ENCODE data around the gene NCOA7. TPM values are rescaled to one million over a fixed set of nuclear protein-coding genes. Genes with fewer than 3 reads are reported as not detected.

NCOA7 gene
- total RNA-seq, 1 experiment from 2014 or later, result 13.8 TPM

GRCh38 chr6:125802383-125802782 is 11.6 kb downstream of the NCOA7 start:
- H3K9me2 ChIP-seq (ENCODE audit: insufficient read depth), result no peaks in the 10 kb centered on the region
- H3K9me3 ChIP-seq (ENCODE audit: control insufficient read depth in 1 of 2, insufficient read depth in 1 of 2, low read depth in 1 of 2, low read length in 2 of 2), result no peaks in the 10 kb centered on the region
- CTCF ChIA-PET, result no interaction called here
- no peak overlapping the region for H3K9ac ChIP-seq (ENCODE audit: low read length)
- H4K20me1 ChIP-seq (ENCODE audit: insufficient read depth), result no peaks in the 10 kb centered on the region
- H3K27me3 ChIP-seq (ENCODE audit: insufficient read depth, low read length), result no peaks in the 10 kb centered on the region
- RAD21 ChIA-PET (ENCODE audit: low non-redundant PET in 1 of 2, low total read pairs in 2 of 2, uncharacterized antibody in 2 of 2, unreplicated experiment in 2 of 2), result no interaction called here
- no peaks in the 10 kb centered on the region for H3K36me3 ChIP-seq (ENCODE audit: control insufficient read depth in 1 of 2, insufficient read depth in 2 of 2, low read length in 2 of 2)
- no peak overlapping the region for H3K27ac ChIP-seq (ENCODE audit: low read depth, low read length)
- POLR2A ChIA-PET, result no interaction called here
- H3K4me3 ChIP-seq (replicated peaks in 1 of 2; ENCODE audit: low read depth in 1 of 2, low read length in 2 of 2), result no peak overlapping the region
- H2AFZ ChIP-seq (ENCODE audit: low read depth, low read length, poor library complexity, severe bottlenecking), result no peak overlapping the region
- no peaks in the 10 kb centered on the region for H3K79me2 ChIP-seq (ENCODE audit: insufficient read depth, low read length)
- H3K4me1 ChIP-seq (ENCODE audit: control insufficient read depth in 1 of 2, insufficient read depth in 2 of 2, low read length in 2 of 2), result peaks cover 2 to 9% of the 10 kb centered on the region in 2 experiments; a peak in 2 of 4 replicates
- DNase-seq (ENCODE audit: low read depth, low spot score) (no peak), ATAC-seq (no peak)
- TF ChIP-seq CTCF (IDR thresholded peaks at IDR 0.05 in 2 of 3, conservative IDR thresholded peaks at IDR 0.05 in 1 of 3; ENCODE audit: borderline replicate concordance in 1 of 3, insufficient read depth in 1 of 3, low read depth in 2 of 3, low read length in 2 of 3) (no peak), CEBPB (IDR thresholded peaks at IDR 0.05; ENCODE audit: low read depth) (no peak), EZH2phosphoT487 (IDR thresholded peaks at IDR 0.05; ENCODE audit: borderline replicate concordance) (no peak), POLR2A (IDR thresholded peaks at IDR 0.05; ENCODE audit: borderline replicate concordance, extremely low read depth, insufficient read depth, insufficient read length) (no peak), FOSL1 (IDR thresholded peaks at IDR 0.05; ENCODE audit: low read depth) (no peak), RAD21 (IDR thresholded peaks at IDR 0.05; ENCODE audit: low read depth) (no peak), MAX (IDR thresholded peaks at IDR 0.05) (no peak), JUND (IDR thresholded peaks at IDR 0.05) (no peak), TCF7L2 (IDR thresholded peaks at IDR 0.05; ENCODE audit: borderline replicate concordance, extremely low read depth, insufficient read depth, insufficient read length) (no peak), POLR2AphosphoS5 (IDR thresholded peaks at IDR 0.05; ENCODE audit: low read depth, low read length) (no peak), CBX3 (IDR thresholded peaks at IDR 0.05; ENCODE audit: low read depth) (no peak)
- no TSS peak for BruUV-seq (replicated peaks)
- intact Hi-C loops (cut with micrococcal nuclease), result no loop called here
- H3K4me2 ChIP-seq (ENCODE audit: low read length), result no peak overlapping the region
